Esophagus squamous epithelium (tissue), 4 donors: Measurements from ENCODE around the gene MTCL1.

Source experiments
- POLR2A ChIP-seq, 4 donors: fragments of 450-650 bp; IDR thresholded peaks; one replicate each; pipeline ENCODE4 v1.6.1; 2017; ENCODE audit warnings: antibody characterized with exemption in 4 of 4, mild to moderate bottlenecking in 4 of 4, moderate library complexity in 3 of 4
- TF ChIP-seq, protein P1 (sequence below), 6 experiments: fragments of 450-650 bp in 4 of 6; fragments of 200-600 bp in 2 of 6; sonication (generic) in 2 of 6; IDR thresholded peaks; one replicate each; pipeline ENCODE4 v1.5.1; 2016 to 2019; ENCODE audit warnings: antibody characterized with exemption in 6 of 6, mild to moderate bottlenecking in 4 of 6, moderate library complexity in 4 of 6

DNA sequence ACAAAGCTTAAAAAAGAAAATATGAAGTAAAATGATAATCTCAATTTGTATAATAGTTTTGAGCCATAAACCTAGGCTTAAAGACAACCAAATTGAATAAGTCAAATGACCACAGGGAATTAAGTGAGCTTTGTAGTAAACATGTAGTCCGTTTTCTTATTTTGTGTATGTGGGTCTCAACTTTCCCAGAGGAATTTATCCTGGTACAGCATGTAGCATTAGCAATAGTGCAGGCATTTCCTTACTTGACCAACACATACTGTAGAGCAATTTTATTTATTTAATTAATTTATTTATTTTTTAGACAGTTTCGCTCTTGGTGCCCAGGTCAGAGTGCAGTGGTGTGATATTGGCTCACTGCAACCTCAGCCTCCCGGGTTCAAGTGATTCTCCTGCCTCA is 37.5 kb upstream of the MTCL1 start:
- TF ChIP-seq, protein P1, sequence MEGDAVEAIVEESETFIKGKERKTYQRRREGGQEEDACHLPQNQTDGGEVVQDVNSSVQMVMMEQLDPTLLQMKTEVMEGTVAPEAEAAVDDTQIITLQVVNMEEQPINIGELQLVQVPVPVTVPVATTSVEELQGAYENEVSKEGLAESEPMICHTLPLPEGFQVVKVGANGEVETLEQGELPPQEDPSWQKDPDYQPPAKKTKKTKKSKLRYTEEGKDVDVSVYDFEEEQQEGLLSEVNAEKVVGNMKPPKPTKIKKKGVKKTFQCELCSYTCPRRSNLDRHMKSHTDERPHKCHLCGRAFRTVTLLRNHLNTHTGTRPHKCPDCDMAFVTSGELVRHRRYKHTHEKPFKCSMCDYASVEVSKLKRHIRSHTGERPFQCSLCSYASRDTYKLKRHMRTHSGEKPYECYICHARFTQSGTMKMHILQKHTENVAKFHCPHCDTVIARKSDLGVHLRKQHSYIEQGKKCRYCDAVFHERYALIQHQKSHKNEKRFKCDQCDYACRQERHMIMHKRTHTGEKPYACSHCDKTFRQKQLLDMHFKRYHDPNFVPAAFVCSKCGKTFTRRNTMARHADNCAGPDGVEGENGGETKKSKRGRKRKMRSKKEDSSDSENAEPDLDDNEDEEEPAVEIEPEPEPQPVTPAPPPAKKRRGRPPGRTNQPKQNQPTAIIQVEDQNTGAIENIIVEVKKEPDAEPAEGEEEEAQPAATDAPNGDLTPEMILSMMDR (IDR thresholded peaks at IDR 0.05): no peak
- no peak for TF ChIP-seq POLR2A (IDR thresholded peaks at IDR 0.05)
